Measurements from ENCODE around the gene HLCS. TPM values are rescaled to one million over a fixed set of nuclear protein-coding genes. Genes with fewer than 3 reads are reported as not detected.

The HLCS gene
- total and polyA plus RNA-seq, 2 donors (not counting 3 experiments of a cell fraction or from before 2014, with no cell fraction given): 6.7 to 17.2 TPM

- Histone ChIP-seq H3K36me3 (ENCODE audit: control insufficient read depth in 2 of 2, extremely low read depth in 1 of 2, insufficient read depth in 2 of 2, low read length in 2 of 2) (peaks cover 0 to 2% of the 10 kb centered on the region in 2 experiments), H3K9me3 (replicated peaks; ENCODE audit: control insufficient read depth, insufficient read depth, low read length) (no peaks in the 10 kb centered on the region), H3K9ac (replicated peaks; ENCODE audit: extremely low read depth, insufficient read depth, low read length) (no peak overlapping the region), H3K9me1 (replicated peaks; ENCODE audit: control insufficient read depth, extremely low read depth, insufficient read depth, low read length) (no peaks in the 10 kb centered on the region), H3K4me3 (replicated peaks in 1 of 3; ENCODE audit: insufficient read depth in 1 of 3, low read depth in 1 of 3, low read length in 3 of 3) (no peak overlapping the region), H4K20me1 (replicated peaks; ENCODE audit: control insufficient read depth, extremely low read depth, insufficient read depth, low read length) (no peaks in the 10 kb centered on the region), H3K27ac (ENCODE audit: insufficient read depth, low read depth, low read length) (no peak overlapping the region), H3K4me1 (ENCODE audit: control insufficient read depth, extremely low read depth, insufficient read depth, low read length) (peaks cover 3% of the 10 kb centered on the region), H2AFZ (ENCODE audit: low read depth, low read length) (no peak overlapping the region), H3K27me3 (ENCODE audit: control insufficient read depth in 2 of 2, insufficient read depth in 2 of 2, low read length in 2 of 2) (no peaks in the 10 kb centered on the region), H3K4me2 (ENCODE audit: insufficient read depth, low read length) (no peak overlapping the region), H3K79me2 (ENCODE audit: control insufficient read depth, insufficient read depth, low read length) (no peaks in the 10 kb centered on the region)
- POLR2A ChIA-PET: no interaction called here
- DNase-seq (ENCODE audit: low read depth, low spot score) (no peak), FAIRE-seq (no peak)
- dilution Hi-C loops (cut with MboI; ENCODE audit: extremely low pct_ligation_motif_present, low sequenced_read_pairs) (no loop called here), intact Hi-C loops (cut with micrococcal nuclease) (no loop called here)
- BruUV-seq (replicated peaks): no TSS peak
- TF ChIP-seq POLR2A (IDR thresholded peaks at IDR 0.05; ENCODE audit: low read depth, low read length) (no peak), CTCF (IDR thresholded peaks at IDR 0.05; ENCODE audit: extremely low read depth in 1 of 2, insufficient read depth in 1 of 2, low read depth in 1 of 2, low read length in 2 of 2) (no peak), POLR2AphosphoS5 (IDR thresholded peaks at IDR 0.05; ENCODE audit: insufficient read depth, low read depth, low read length) (no peak), MAX (IDR thresholded peaks at IDR 0.05; ENCODE audit: insufficient read depth, insufficient read length) (no peak), EZH2 (IDR thresholded peaks at IDR 0.05; ENCODE audit: borderline replicate concordance, low read depth, low read length, severe bottlenecking) (no peak), FOS (IDR thresholded peaks at IDR 0.05; ENCODE audit: borderline replicate concordance, insufficient read depth, low read length) (no peak), MYC (IDR thresholded peaks at IDR 0.05; ENCODE audit: low read depth, low read length) (no peak), JUN (IDR thresholded peaks at IDR 0.05; ENCODE audit: borderline replicate concordance, insufficient read depth, insufficient read length, low read depth) (no peak), GATA2 (IDR thresholded peaks at IDR 0.05; ENCODE audit: insufficient read depth, insufficient read length, low read depth, low read length) (no peak)
- CTCF ChIA-PET: interaction anchor here (0.9 to 1.1 kb wide), 2 partner anchors 9 to 29 kb away, joined by 3 to 4 read pairs; no protein-coding TSS in a partner anchor
Observed at GRCh38 chr21:36960676-36961284, 5.7 kb downstream of the HLCS start.

Data from endothelial cell of umbilical vein (primary cell).